Panc1 (cell line): ENCODE data around the gene PBX1. TPM values are rescaled to one million over a fixed set of nuclear protein-coding genes. Genes with fewer than 3 reads are reported as not detected.

Source experiments
- ATAC-seq: fragments of 200-7000 bp; cut with Tn5 transposase; 2 replicates; pipeline ENCODE4 v1.9.1; 2020; ENCODE audit warnings: mild to moderate bottlenecking, moderate library complexity
- BruUV-seq: library from RNA; stranded (reverse); fragments of 400-500 nt; replicated peaks from 2 replicates; lab custom pipeline; 2021; lab: Mats Ljungman, UMichigan
- CTCF ChIA-PET: fragments of 300-600 bp; sonication (Branson Sonifier 250); formaldehyde crosslinking; loops from one replicate; lab custom pipeline; 2022; ENCODE audit warnings: antibody characterized with exemption; lab: Charles Lee
- POLR2A ChIA-PET: fragments of 300-600 bp; sonication (Branson Sonifier 250); formaldehyde crosslinking; loops from one replicate; lab custom pipeline; 2022; ENCODE audit warnings: antibody characterized with exemption; lab: Charles Lee
- DNase-seq: peaks from one replicate; pipeline ENCODE4 v3.0.0-alpha.2; 2010; ENCODE audit warnings: low read depth, low spot score
- H3K27ac ChIP-seq: 2 replicates; pipeline ENCODE4 v1.5.1; 2011; ENCODE audit warnings: mild to moderate bottlenecking, low read length, inconsistent platforms
- H3K27me3 ChIP-seq: fragments of 200-500 bp; sonication (Bioruptor generic); 2 replicates; pipeline ENCODE4 v1.6.0; 2014; ENCODE audit warnings: low read length, inconsistent platforms; ENCODE audit not compliant: control insufficient read depth, insufficient read depth
- H3K36me3 ChIP-seq: fragments of 200-500 bp; sonication (Bioruptor generic); 2 replicates; pipeline ENCODE4 v1.5.1; 2014; ENCODE audit warnings: inconsistent platforms, mild to moderate bottlenecking, low read length, moderate library complexity; ENCODE audit not compliant: control insufficient read depth, insufficient read depth
- H3K4me1 ChIP-seq: 2 replicates; pipeline ENCODE4 v1.5.1; 2011; ENCODE audit warnings: inconsistent platforms, mild to moderate bottlenecking, low read length, moderate library complexity; ENCODE audit not compliant: control insufficient read depth, insufficient read depth
- H3K4me3 ChIP-seq, 2 experiments: 2 replicates each; pipeline ENCODE4 v1.5.1; 2011 to 2012; ENCODE audit warnings: low read depth in 2 of 2, low read length in 2 of 2, mild to moderate bottlenecking in 2 of 2, inconsistent platforms in 1 of 2, moderate library complexity in 1 of 2
- H3K9me3 ChIP-seq: fragments of 200-500 bp; sonication (Bioruptor generic); 2 replicates; pipeline ENCODE4 v1.5.1; 2014; ENCODE audit warnings: low read depth, mild to moderate bottlenecking, inconsistent platforms, low read length, moderate library complexity; ENCODE audit not compliant: control insufficient read depth, insufficient read depth
- CTCF ChIP-seq: fragments of 450-650 bp; IDR thresholded peaks from 2 replicates; pipeline ENCODE4 v1.5.1; 2017; ENCODE audit warnings: mild to moderate bottlenecking
- POLR2AphosphoS5 ChIP-seq: IDR thresholded peaks from 2 replicates; pipeline ENCODE4 v1.6.1; 2012; ENCODE audit warnings: mild to moderate bottlenecking, low read depth, low read length, moderate library complexity
- SIN3A ChIP-seq: IDR thresholded peaks from 2 replicates; pipeline ENCODE4 v1.6.1; 2012; ENCODE audit warnings: low read depth, mild to moderate bottlenecking, low read length, moderate library complexity, borderline replicate concordance; ENCODE audit not compliant: insufficient read depth
- TCF7L2 ChIP-seq: IDR thresholded peaks from 2 replicates; pipeline ENCODE4 v1.6.1; 2011; ENCODE audit warnings: mild to moderate bottlenecking, low read depth, low read length, inconsistent platforms
- in situ Hi-C: cut with HindIII; loops from 2 replicates; pipeline ENCODE4 v1.10.0; 2016; ENCODE audit warnings: low sequenced_read_pairs, low pct_unique_long_range_greater_than_20kb
- intact Hi-C: fragments of 100-400 bp; cut with micrococcal nuclease; formaldehyde crosslinking; loops from one replicate; pipeline ENCODE4 v1.10.0; 2022; ENCODE audit not compliant: unreplicated experiment
- total RNA-seq: library from RNA; stranded (reverse); gene quantifications from one replicate; pipeline ENCODE4 v1.2.1, GENCODE V29; 2021; ENCODE audit not compliant: unreplicated experiment
- TF ChIP-seq, protein P1 (sequence below), 2 experiments: IDR thresholded peaks; 2 replicates each; pipeline ENCODE4 v1.6.1; 2011 to 2012; ENCODE audit warnings: low read depth in 2 of 2, control low read depth in 1 of 2, low read length in 1 of 2, mild to moderate bottlenecking in 1 of 2, moderate library complexity in 1 of 2; ENCODE audit not compliant: insufficient read depth in 1 of 2

Gene PBX1
- total RNA-seq, 1 experiment from 2014 or later, result 2.0 TPM

GRCh38 chr1:164725401-164725800 lies 166.4 kb downstream of the PBX1 start:
- no TSS peak for BruUV-seq
- ChIA-PET CTCF (no interaction called here), POLR2A (no interaction called here)
- no peaks in the 10 kb centered on the region for H3K9me3 ChIP-seq
- ATAC-seq (no peak), DNase-seq (no peak)
- H3K27ac ChIP-seq, result no peak overlapping the region
- in situ Hi-C loops (no loop called here), intact Hi-C loops (no loop called here)
- H3K36me3 ChIP-seq, result no peaks in the 10 kb centered on the region
- H3K4me1 ChIP-seq, result no peaks in the 10 kb centered on the region
- no peak for TF ChIP-seq CTCF
- TF ChIP-seq, protein P1, sequence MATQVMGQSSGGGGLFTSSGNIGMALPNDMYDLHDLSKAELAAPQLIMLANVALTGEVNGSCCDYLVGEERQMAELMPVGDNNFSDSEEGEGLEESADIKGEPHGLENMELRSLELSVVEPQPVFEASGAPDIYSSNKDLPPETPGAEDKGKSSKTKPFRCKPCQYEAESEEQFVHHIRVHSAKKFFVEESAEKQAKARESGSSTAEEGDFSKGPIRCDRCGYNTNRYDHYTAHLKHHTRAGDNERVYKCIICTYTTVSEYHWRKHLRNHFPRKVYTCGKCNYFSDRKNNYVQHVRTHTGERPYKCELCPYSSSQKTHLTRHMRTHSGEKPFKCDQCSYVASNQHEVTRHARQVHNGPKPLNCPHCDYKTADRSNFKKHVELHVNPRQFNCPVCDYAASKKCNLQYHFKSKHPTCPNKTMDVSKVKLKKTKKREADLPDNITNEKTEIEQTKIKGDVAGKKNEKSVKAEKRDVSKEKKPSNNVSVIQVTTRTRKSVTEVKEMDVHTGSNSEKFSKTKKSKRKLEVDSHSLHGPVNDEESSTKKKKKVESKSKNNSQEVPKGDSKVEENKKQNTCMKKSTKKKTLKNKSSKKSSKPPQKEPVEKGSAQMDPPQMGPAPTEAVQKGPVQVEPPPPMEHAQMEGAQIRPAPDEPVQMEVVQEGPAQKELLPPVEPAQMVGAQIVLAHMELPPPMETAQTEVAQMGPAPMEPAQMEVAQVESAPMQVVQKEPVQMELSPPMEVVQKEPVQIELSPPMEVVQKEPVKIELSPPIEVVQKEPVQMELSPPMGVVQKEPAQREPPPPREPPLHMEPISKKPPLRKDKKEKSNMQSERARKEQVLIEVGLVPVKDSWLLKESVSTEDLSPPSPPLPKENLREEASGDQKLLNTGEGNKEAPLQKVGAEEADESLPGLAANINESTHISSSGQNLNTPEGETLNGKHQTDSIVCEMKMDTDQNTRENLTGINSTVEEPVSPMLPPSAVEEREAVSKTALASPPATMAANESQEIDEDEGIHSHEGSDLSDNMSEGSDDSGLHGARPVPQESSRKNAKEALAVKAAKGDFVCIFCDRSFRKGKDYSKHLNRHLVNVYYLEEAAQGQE (IDR thresholded peaks at IDR 0.05; ENCODE audit: insufficient read depth in 1 of 2, low read depth in 2 of 2, low read length in 1 of 2), result no peak
- no peak for TF ChIP-seq TCF7L2
- TF ChIP-seq SIN3A, result no peak
- TF ChIP-seq POLR2AphosphoS5, result no peak
- no peaks in the 10 kb centered on the region for H3K27me3 ChIP-seq
- no peak overlapping the region for H3K4me3 ChIP-seq

DNA sequence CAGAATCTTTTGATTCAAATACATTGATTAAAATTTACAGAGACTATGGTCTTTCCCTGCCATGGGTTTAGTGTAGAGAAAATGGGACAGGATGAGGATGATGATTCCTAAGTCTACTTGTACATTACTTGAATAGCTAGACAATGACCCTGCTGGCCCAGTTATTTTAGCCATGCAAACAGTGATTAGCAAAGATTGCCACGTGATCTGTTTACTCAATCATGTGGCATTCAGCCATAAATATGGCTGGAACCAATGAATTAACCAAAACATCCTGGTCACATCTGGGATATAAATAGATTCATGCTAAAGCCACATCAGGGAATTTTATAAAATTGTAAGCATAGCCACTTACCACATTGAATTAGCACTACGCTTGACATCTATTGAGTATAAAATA lies 167.3 kb downstream of the PBX1 start:
- Histone ChIP-seq H3K4me1 (no peaks in the 10 kb centered on the region), H3K9me3 (no peaks in the 10 kb centered on the region), H3K4me3 (no peak overlapping the region), H3K27ac (no peak overlapping the region), H3K27me3 (no peaks in the 10 kb centered on the region), H3K36me3 (no peaks in the 10 kb centered on the region)
- DNase-seq (no peak), ATAC-seq (no peak)
- intact Hi-C loops, result no loop called here
- POLR2A ChIA-PET, result no interaction called here
- in situ Hi-C loops, result no loop called here
- CTCF ChIA-PET, result no interaction called here
- no TSS peak for BruUV-seq
- TF ChIP-seq POLR2AphosphoS5, result no peak
- TF ChIP-seq, protein P1 (IDR thresholded peaks at IDR 0.05; ENCODE audit: insufficient read depth in 1 of 2, low read depth in 2 of 2, low read length in 1 of 2), result no peak
